ENCODE data around the gene FAM3A.

- no peak for TF ChIP-seq GATA2 (IDR thresholded peaks at IDR 0.05; ENCODE audit: low read depth, low read length)
- no peak for TF ChIP-seq GATA3 (IDR thresholded peaks at IDR 0.05; ENCODE audit: low read depth, low read length)
Observed at GRCh38 chrX:154460326-154460725, 55.7 kb downstream of the FAM3A start.
